ENCODE measurements around the gene IL3.

Gene IL3

DNA sequence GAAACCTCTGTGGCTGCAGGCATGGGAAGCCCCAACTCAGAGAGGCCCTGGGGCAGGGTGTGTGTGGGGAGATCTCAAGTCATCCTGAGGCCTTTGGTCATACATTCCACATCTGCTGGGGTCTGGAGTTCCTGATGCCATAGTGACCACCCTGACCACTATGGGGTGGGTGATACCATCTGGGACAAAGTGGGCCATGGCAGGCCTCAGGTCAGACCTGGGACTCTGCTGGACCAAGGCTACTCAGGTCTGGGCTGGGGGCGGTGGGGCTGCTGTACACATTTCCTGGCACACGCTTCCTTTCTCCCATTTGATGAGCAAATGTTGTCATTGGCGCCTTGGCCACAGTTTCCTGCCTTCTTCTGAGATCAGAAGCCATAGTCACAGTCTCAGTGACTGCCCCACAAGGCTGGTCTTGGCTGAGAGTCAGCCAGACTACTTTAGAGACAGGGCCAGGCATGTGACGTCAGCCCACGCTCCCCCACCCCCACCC is 33.9 kb upstream of the IL3 start:
- no peak for DNase-seq

DNA sequence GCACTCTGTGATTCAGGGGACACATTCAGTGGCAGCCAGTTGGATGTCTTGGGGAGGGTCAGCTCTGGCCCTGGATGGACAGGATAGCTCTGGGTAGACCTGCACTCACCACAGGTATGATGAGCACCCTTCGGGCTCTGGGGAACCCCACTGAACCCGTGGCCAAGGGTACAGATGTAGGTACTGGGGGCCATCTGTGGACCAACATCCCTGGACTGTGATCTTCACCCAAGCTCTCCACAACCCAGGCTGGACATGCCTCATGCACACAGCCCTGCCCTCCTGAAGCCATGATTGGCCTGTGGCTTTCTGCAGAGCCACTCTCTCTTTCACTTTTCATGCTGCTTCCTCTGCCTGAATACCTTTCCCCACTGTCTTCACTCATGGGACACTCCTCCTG is 33.4 kb upstream of the IL3 start:
- DNase-seq, result no peak

DNA sequence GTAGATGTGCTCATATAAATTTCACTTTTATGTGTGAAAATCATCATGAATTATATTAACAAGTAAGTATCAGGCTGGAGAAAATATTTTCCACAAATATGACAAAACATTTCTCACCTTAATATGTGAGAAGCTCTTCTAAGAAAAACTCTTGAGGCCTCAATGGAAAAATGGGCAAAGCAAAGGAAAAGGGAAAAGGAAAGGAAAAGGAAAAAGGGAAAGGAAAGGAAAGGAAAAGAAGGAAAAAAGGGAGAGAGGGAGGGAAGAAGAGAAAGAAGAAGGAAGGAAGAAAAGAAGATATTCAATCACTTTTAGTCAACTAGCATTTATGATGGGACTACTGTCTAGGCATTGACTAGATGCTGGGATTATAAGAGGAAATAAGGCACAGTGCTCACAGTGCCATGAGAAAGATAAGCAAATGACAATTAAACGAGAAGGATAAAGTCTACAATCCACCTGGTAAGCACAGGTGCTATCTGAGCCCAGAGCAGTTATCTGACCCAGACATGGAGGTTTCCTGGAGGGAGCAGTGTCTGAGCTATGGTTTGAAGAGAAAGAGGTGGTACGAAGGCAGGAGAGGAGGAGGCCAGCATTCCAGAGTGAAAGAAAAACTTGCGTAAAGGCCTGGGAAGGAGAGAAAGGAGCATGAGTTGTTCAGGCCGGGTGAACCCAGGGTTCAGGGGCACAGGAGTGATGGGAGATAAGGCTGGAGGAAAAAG is 30.7 kb upstream of the IL3 start:
- no peak for DNase-seq

DNA sequence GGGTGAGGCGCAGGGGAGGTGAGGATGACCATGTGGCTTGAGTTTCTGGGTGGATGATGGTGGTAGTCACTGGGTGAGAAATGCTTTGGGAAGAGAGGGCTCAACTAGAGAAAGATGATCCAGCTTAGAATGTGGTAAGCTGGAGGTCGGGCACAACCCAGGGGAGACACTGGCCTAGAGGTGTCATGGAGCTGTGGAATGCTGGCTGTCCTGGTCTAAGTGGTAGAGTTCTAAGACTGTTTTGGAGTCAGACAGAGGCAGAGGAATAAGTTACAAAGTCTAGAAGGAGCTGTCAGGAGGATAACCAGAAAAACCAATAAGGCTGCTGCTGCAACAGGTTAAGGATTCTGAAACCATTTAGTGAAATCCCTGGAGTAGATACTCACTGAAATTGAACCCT is 29.8 kb upstream of the IL3 start:
- DNase-seq, result no peak

DNA sequence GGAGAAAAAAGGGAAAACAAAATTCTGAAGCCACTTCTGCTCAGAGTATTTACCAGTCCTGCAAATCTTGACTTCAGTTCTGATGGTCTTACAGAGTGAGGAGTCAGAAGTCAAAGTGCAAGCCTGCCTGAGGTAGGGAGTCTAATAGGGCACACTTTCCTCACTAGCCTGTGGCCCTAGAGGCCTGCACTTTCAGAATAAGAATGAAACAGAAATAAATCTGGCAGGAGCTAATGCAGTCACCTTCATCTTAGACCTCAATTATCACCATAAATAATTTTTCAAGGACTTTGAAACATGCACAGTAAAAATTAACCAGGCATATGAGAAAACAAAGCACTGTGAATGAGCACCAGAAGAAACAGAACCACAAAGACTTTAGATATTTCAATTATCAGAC is 28.3 kb upstream of the IL3 start:
- DNase-seq, result no peak

DNA sequence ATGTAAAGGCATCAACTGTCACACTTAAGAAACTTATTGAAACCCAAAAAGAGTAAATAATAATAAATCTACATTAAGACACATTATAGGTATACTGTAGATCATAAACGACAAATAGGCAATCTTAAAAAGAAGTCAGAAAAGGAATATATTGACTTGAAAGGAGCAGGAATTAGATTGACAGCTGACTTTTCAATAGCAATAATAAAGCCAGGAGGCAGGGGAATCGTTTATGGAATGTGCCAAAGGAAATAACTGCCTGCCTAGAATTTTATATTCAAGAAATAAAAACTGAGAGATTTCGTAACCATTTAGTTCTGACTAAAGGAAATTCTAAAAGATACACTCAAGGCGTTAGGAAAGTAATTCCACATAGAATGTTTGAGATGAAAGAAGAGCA is 27.3 kb upstream of the IL3 start:
- DNase-seq, result no peak

DNA sequence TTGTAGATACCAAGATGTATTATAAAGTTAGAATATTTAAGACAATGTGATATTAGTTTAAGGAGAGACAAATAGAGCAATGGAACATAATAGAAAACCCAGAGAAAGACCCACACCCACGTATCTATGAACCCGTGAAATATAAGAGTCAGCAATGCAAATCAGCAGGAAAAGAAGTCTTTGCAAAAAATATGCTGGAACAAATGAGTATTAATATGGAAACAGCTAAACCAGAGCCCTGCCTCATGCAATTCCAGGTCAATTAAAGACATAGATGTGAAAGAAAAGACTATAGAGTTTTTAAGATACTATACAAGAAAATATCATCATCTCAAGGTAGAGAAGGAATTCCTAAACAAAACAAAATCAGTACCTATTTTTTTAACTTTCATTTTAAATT is 23.1 kb upstream of the IL3 start:
- no peak for DNase-seq

DNA sequence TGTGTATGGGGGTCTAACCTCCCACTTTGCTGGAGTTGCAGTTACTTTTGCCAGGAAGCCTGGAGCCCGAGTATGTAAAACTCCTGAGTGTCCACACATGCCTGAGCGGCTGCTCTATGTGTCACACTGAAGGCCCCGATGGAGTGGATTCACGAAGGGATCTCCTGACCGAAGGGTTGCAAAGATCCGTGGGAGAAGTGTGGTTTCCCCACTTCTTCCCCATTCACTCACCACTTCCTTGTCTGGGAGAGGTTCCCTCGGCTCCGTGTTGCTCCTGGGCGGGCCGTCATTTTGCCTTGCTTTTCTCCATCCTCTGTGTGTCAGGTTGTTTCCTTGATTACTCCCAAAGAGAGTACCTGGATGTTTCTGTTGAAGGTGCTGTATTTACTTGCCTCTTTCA is 16.2 kb upstream of the IL3 start:
- peak; percentile 37 to 42 for DNase-seq

DNA sequence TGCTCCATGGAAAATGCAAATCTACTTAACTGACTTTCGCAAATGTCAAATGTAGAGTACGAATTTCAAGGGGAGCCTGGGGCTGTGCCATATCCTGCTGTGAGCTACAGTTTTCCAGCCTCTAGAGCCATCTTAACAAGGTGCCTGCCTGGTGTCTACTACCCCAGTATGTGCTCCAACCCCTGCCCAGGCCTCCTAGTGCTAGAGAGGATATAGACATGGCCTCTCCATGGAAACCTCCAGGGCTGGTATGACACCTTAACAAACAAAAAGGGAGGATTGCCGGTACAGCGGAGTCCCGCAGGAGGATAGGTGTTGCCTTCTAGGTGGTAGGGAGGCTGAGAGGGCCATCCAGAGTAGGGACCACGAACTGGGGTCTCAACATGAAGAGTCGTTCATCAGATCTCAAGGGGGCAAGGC is 13.6 kb upstream of the IL3 start:
- no peak for DNase-seq

DNA sequence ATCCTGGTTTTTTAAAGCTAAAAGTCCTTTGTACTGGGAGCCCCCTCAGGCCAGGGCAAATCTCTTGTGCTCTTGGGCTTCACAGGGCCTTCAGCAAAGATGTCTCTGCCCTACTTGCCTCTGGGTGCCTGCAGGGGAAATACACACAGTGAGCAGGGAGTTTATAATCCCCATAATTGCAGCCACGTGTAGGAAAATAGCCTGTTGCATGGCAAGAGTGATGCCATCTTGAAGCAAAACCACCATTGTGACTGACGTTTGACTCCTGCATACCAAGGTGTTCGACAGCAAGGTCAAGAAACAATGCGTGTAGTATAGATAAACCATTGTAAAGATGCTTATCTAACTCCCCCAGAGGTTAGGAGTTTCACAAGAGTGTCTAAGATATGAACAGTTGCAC is 11.4 kb upstream of the IL3 start:
- DNase-seq, result no peak

DNA sequence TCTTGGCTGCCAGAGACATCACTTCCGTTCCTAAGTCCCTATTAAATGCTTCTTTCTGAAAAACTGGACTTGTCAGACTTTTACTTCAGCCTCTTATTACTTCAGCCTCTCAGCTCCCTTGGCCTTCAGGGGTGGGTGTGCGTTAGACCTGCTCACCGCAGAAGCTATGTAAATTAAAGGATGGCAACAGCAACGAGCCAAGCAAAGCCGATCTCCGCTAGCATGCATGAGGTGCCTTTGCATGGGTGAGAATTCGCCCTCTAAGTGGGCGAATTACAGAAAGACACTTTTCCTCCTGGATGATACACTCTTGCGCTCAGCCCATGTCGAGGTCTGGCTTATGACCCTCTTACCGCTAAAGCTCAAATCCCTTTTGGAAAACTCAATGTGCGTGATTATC is 10.9 kb upstream of the IL3 start:
- DNase-seq, result no peak

DNA sequence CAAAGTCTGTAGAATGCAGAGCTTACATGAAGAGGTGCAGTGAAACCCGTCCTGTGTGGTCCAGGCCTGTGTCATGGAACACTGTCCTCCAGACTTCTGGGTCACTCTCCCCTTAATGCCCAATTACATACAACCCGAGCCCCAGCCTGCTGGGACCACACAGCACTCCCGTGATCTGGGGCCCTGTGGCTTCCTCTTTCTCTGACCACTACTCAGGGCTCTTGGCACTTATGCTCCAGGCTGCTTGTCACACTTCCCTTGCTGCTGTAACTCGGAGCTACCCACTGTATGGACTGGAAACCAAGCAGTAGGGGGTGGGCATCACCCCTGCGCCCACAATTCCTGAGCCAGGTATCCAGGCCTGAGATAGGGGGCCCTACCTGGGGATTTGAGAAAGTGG is 10.3 kb upstream of the IL3 start:
- DNase-seq, result peak; percentile 82 to 83

DNA sequence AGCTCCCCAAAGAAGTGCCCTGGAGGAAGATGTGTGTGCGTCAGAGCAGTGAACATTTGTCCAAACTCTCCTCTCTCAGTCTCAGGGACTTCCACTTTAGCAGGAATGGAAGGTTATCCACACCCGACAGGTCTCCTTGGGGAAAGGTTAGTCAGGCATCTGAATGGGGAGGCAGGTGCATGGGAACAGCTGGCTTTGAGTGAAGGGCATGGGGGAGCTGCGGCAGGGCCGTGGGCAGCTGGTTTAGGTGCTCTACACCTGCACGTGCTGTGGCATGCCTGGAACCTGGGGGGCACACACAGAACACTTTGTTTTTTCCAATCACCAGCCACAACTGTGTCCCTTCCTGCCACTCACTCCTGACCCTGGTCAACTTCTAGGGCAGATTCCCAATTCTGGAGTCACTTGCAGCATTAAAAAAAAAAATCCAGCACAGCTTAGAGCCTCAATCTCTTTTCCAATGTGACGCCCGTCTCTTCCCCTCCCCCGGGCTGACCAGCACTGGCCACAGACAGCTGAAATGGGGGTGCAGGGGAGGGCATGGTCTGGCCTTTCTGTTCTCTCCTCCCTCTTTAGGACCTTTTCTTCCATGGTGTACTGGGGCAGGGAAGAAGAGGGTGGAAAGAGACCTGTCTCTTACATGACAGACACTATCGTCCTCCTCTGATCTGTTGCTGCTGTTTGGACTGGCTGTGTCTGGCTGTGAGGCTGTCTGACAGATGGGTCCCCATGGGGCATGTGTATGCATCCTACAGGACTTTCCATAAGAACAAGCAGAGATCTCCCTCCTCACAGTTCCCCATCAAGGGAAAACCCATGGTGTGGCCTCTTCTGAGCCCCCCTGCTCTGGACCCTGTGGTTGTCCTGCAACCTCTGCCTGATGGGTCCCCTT is 9.5 kb upstream of the IL3 start:
- DNase-seq, result no peak

DNA sequence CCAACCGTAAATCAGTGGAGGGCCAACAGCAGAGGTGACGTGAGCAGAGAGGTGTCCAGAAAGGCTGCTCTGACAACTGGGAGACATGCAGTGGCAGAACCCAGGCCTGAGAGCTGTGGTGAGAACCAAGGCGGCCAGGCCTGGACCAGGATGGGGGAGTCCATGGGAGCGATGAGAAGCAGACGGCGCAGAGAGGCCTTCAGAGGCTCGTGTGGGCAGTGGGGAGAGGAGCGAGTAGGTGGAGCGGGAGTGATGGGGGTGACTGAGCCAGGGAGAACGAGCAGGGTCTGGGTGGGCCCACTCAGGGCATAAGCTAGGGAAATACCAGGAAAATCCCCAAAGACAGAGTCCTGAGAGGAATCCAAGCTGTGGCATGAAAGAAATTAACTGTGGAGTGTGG is 7.9 kb upstream of the IL3 start:
- DNase-seq, result no peak

DNA sequence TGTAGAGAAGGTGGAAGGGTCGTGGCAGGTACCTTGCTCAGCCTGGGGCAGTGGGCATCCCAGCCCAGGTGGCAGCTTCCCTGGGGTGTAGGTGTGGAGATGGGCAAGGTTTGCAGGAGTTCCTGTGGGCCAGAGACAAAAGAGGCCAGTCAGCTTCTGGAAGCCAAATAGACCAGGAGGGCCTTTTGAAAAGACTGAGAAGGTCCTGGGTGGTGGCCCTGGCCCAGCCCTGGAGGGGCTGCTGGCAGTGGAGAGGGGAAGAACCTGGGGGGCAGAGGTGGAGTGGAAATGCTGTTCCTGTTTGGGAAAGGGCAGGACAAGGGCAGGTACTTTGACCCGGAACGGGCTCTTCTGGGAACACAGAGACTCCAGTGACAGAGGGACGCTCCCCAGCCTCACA is 7.0 kb upstream of the IL3 start:
- DNase-seq, result no peak

DNA sequence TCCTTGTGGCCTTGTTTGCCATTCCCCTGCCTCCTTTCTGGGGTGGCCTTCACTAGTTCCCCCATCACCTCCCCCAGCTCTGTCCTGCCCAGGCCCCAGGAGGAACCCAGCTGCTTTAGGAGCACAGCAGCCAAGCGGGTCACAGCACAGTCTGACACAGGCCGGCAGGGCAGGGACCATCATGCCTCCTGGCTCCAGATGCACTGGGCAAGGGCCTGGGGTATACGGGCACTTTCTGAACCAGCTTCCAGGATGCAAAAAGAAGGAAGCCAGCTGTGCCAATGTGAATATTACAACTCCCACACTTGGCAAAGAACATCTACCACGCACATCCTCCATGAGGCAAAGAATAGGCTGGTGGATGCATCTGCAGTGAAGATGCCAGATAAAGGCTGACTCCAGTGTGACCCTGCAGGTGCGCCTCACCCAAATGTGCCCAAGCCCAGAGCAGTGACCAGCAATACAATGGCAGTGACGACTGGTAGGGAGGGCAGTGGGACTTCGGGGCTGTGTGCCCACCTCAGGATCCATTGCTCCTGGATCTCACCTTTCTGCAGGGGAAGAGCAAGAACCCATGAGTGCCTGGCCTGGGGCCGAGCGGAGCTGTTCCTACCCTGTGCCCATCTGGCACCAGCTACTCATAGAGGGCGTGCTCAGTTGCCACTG is 6.3 kb upstream of the IL3 start:
- DNase-seq, result no peak

DNA sequence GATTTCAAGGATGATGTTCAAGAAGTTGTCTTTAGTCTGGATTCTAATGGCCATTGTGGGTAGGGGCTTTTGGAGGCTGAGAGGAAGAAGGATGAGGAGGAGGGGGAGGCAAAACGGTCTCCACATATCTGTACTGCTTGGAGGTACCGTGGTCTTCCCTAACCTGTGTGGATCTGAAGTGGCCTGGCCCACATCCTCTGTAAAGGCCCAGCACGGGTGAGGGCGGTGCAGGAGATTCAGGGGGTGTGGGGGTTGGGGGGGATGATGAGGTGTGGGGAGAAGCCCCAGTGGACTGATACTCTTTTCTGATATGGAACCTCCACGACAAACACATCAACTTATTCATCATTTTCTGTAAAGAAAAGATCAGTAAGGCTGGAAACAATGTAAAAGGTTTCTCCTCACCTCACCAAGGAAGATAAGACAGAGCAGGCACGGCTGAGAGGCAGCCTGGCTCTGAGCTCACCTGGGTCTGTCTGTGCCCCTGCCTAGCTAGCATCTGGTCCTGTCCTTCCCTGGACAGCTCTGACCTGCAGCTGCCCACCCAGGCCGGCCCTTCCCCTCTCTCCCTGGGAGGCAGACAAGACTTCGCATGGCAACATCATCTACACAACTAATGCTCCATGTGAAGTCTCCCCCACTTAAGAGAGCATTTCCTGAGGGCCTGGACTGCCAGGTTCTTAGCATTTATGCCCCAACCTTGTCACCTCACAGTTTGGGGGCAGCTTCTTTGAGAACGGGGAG is 5.6 kb upstream of the IL3 start:
- DNase-seq, result no peak

DNA sequence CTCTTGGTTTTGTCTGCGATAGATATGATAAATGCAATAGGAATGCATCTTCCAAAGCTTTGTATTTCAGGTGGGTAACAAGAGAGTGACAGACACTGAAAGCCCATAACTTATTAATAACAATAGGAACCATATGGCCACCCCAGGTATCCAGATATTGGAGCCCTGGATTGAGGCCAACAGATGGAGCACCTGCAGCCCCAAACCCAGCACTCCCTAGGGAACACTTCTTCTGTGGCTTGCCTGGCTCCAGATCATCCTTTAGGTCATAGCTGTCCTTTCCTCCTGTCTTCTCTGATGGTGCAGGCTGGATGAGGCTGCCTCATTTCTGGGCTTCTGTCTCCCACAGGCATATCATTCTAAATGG is 5.0 kb upstream of the IL3 start:
- no peak for DNase-seq

DNA sequence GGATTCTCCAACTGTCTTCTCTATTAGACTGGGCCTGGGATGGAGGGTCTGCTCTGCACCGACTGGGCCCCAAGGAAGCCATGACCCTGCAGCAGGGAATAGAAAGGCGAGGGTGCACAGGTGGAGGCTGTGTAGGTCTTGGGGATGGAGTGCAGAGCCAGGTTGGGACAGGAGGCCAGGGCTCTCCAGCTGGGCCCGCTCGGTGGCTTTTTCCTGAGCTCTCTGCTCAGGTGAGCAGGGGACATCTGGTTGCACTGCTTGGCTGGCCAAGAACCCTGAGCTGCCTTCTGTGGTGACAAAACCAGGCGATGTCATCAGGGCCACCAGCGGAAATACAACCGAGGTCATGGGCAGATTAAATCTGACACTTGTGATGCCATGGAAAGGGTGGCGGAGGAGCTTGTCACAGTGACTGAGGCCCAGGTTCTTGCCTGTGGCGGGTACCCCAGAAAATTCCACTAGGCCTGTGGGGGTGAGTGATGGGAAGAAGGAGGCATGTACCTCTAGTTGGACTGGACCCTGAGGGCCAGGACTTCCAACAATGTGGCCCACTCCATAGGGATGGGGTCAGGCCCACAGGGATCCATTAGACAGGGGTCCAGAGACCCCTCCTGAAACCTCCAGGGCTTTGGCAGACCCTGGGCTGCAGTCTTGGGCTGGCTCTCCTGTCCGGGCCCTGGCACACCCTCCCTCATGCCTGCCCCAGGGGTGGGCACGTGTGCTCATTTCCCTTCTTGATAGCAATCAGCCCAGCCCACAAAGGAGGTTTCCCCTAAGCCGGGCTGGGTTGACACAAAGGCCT is 4.4 kb upstream of the IL3 start:
- peak; percentile 3 to 10 for DNase-seq

DNA sequence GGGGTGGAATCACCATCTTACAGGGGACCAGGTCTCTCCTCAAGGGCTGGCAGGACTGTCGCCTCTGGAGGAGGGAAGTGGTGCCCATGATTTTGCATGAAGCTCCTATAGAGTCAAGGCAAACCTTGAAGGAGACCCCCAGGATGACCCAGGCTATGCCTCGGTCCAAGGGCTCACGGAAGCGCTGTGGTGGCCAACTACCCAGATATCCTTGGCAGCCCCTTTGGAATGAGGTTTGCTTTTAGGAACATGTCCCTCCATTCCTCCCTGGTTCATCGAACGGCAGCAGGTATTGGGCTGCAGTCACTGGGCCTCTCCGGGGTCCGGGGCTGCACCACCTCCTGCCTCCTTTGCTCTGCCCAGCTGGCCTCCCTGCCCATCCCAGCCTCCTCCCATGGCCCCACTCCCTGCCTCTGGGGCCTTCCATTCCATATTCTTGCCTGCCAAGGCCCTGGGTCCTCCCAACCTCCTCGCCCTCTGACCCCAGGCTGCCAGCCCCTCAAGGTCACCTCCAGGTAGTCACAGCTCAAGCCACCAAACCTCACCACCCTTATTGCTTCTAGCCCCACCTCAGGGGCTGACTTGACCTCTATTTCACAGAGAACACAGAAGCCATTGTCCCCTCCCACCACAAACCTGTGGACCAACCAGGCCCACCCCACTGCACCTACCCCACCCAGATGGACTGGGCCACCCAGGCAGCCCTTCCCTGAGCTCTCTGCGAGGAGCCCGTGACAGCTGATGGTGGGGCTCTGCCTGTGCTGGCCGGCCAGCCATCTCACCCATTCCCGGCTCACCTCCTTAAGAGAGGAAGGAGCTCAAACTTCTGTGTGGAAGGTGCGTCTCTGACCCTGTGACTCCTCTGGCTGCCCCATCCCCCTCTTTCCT is 3.6 kb upstream of the IL3 start:
- no peak for DNase-seq
